A673 (cell line): ENCODE measurements around the gene ECE1. TPM values are rescaled to one million over a fixed set of nuclear protein-coding genes. Genes with fewer than 3 reads are reported as not detected.

ENCODE experiments used
- BruUV-seq: library from RNA; stranded (reverse); fragments of 400-500 nt; replicated peaks from 2 replicates; lab custom pipeline; 2021; lab: Mats Ljungman, UMichigan
- CTCF ChIA-PET: fragments of 300-600 bp; sonication (Branson Sonifier 250); formaldehyde crosslinking; loops from one replicate; lab custom pipeline; 2022; ENCODE audit warnings: antibody characterized with exemption; lab: Charles Lee
- POLR2A ChIA-PET: fragments of 300-600 bp; sonication (Branson Sonifier 250); formaldehyde crosslinking; loops from one replicate; lab custom pipeline; 2022; ENCODE audit warnings: antibody characterized with exemption; ENCODE audit not compliant: low non-redundant PET; lab: Charles Lee
- DNase-seq: peaks from one replicate; pipeline ENCODE4 v3.0.0-alpha.2; 2015; ENCODE audit warnings: low spot score
- H3K27ac ChIP-seq: fragments of 200-600 bp; sonication (generic); 2 replicates; pipeline ENCODE4 v1.5.1; 2016; ENCODE audit warnings: mixed run types, low read depth, mild to moderate bottlenecking, mixed read lengths, antibody characterized with exemption, low read length; ENCODE audit not compliant: poor library complexity, severe bottlenecking
- H3K27me3 ChIP-seq: fragments of 200-600 bp; sonication (generic); replicated peaks from 2 replicates; pipeline ENCODE4 v1.6.1; 2017; ENCODE audit warnings: mixed run types, low read depth, mild to moderate bottlenecking, mixed read lengths, antibody characterized with exemption, low read length; ENCODE audit not compliant: insufficient read depth, poor library complexity
- H3K36me3 ChIP-seq: fragments of 200-600 bp; sonication (generic); 2 replicates; pipeline ENCODE4 v1.6.1; 2016; ENCODE audit warnings: mixed run types, mild to moderate bottlenecking, mixed read lengths, antibody characterized with exemption, low read length; ENCODE audit not compliant: insufficient read depth, poor library complexity, severe bottlenecking
- H3K4me1 ChIP-seq: fragments of 200-600 bp; sonication (generic); 2 replicates; pipeline ENCODE4 v1.6.1; 2017; ENCODE audit warnings: mixed run types, mild to moderate bottlenecking, mixed read lengths, antibody characterized with exemption, low read length; ENCODE audit not compliant: insufficient read depth, poor library complexity, severe bottlenecking
- H3K4me3 ChIP-seq: fragments of 200-600 bp; sonication (generic); 2 replicates; pipeline ENCODE4 v1.5.1; 2016; ENCODE audit warnings: low read depth, mixed run types, mild to moderate bottlenecking, mixed read lengths, low read length; ENCODE audit not compliant: poor library complexity, severe bottlenecking
- H3K9me3 ChIP-seq: fragments of 200-600 bp; sonication (generic); 2 replicates; pipeline ENCODE4 v1.6.1; 2016; ENCODE audit warnings: mixed run types, low read depth, mild to moderate bottlenecking, mixed read lengths, antibody characterized with exemption, low read length; ENCODE audit not compliant: poor library complexity, severe bottlenecking
- EZH2 ChIP-seq: fragments of 200-600 bp; sonication (generic); IDR thresholded peaks from 2 replicates; pipeline ENCODE4 v1.6.1; 2017; ENCODE audit warnings: borderline replicate concordance, low read depth, mild to moderate bottlenecking, mixed read lengths, antibody characterized with exemption, low read length; ENCODE audit not compliant: poor library complexity, severe bottlenecking
- intact Hi-C: fragments of 100-400 bp; cut with micrococcal nuclease; formaldehyde crosslinking; loops from one replicate; pipeline ENCODE4 v1.10.0; 2022; ENCODE audit not compliant: unreplicated experiment
- total RNA-seq: library from RNA; stranded (reverse); gene quantifications from 2 replicates; pipeline ENCODE4 v1.2.3, GENCODE V29; 2021
- TF ChIP-seq, protein P1 (sequence below): fragments of 300-800, 200-600 bp; sonication (generic); conservative IDR thresholded peaks from 2 replicates; pipeline ENCODE4 v1.5.1; 2017; ENCODE audit warnings: low read depth, mild to moderate bottlenecking, antibody characterized with exemption, low read length, moderate library complexity, mixed read lengths

The ECE1 gene
- total RNA-seq, 1 experiment from 2014 or later, result 31.5 TPM

DNA sequence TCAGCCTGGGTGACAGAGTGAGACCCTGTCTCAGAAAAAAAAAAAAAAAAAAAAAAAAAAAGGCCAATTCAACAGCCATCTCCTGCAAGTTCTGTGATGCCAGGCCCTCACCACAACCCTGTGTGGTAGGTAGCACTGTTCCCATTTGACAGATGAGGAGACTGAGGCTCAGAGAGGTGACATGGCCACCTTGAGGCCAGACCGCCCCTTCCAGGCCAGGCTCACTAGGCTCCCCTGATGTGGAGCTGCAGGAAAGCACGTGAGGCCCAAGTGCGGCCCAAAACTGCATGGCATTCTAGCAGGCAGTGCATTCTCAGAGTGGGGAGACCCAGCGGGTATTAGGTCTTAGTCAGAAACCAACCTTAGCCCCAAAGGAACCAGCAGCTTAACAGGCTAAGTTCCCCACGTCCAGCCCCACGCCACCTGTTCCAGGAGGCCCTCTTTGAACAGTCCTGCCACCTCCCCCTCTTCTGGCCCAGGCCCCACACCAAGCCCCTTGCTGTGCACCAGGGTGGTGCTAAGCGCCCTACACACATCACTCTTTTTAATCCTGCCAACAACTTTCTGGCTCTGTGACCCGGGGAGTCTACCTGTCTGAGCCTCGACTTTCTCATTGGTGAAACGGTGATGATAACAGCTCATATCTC, 11.7 kb upstream of the ECE1 start:
- peaks cover 12% of the 10 kb centered on the region for H3K4me1 ChIP-seq
- H3K36me3 ChIP-seq, result no peaks in the 10 kb centered on the region
- no peaks in the 10 kb centered on the region for H3K9me3 ChIP-seq
- BruUV-seq, result no TSS peak
- H3K4me3 ChIP-seq, result no peak overlapping the region
- no peak overlapping the region for H3K27ac ChIP-seq
- DNase-seq, result no peak
- ChIA-PET POLR2A (no interaction called here), CTCF (no interaction called here)
- TF ChIP-seq EZH2, result no peak
- TF ChIP-seq, protein P1, sequence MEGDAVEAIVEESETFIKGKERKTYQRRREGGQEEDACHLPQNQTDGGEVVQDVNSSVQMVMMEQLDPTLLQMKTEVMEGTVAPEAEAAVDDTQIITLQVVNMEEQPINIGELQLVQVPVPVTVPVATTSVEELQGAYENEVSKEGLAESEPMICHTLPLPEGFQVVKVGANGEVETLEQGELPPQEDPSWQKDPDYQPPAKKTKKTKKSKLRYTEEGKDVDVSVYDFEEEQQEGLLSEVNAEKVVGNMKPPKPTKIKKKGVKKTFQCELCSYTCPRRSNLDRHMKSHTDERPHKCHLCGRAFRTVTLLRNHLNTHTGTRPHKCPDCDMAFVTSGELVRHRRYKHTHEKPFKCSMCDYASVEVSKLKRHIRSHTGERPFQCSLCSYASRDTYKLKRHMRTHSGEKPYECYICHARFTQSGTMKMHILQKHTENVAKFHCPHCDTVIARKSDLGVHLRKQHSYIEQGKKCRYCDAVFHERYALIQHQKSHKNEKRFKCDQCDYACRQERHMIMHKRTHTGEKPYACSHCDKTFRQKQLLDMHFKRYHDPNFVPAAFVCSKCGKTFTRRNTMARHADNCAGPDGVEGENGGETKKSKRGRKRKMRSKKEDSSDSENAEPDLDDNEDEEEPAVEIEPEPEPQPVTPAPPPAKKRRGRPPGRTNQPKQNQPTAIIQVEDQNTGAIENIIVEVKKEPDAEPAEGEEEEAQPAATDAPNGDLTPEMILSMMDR, result no peak
- intact Hi-C loops, result no loop called here
- H3K27me3 ChIP-seq, result no peaks in the 10 kb centered on the region

GRCh38 chr1:21300774-21301173, 10.5 kb upstream of the ECE1 start:
- DNase-seq, result no peak
- no peaks in the 10 kb centered on the region for H3K36me3 ChIP-seq
- TF ChIP-seq, protein P1, result no peak
- H3K9me3 ChIP-seq, result no peaks in the 10 kb centered on the region
- H3K27ac ChIP-seq, result no peak overlapping the region
- ChIA-PET POLR2A (no interaction called here), CTCF (no interaction called here)
- peaks cover 10% of the 10 kb centered on the region for H3K4me1 ChIP-seq
- H3K4me3 ChIP-seq, result no peak overlapping the region
- H3K27me3 ChIP-seq, result no peaks in the 10 kb centered on the region
- no TSS peak for BruUV-seq
- intact Hi-C loops, result no loop called here

DNA sequence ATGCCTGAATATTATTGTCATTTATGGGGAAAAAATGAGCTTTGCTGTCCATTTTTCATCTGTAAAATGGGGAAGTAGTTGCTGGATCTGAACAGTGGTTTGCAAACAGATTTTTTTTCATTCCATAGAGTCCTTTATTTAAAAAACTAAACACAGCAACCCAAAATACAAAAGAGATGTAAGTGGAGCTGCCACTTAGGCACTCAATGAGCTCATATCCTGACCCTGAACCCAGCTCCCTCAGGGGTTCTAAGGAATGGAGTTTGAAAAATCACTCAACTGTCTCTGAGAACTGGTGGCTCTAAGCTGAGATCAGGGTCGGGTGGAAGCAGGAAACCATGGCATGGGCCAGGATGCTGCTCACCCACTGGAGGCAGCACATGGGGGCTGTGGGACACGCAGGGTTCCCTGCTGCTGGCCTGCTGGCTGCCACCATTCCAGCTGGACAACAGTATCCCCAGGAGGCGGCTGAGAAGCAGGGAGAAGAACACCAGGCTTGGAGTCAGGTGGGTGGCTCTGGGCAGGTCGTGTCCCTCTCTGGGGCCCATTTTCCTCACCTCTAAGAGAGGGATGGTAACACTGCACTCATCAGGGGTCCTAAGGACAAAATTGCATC, 9.6 kb upstream of the ECE1 start:
- TF ChIP-seq EZH2, result no peak
- TF ChIP-seq, protein P1, result no peak
- no peak for DNase-seq
- intact Hi-C loops, result no loop called here
- Histone ChIP-seq H3K36me3 (no peaks in the 10 kb centered on the region), H3K27me3 (no peaks in the 10 kb centered on the region), H3K4me3 (no peak overlapping the region), H3K9me3 (no peaks in the 10 kb centered on the region), H3K27ac (no peak overlapping the region), H3K4me1 (peaks cover 10% of the 10 kb centered on the region)
- ChIA-PET CTCF (interaction anchor here (1.4 kb wide), 1 partner anchor 29 kb away, joined by 5 read pairs; no protein-coding TSS in a partner anchor), POLR2A (no interaction called here)
- no TSS peak for BruUV-seq
